ENCODE results near the gene PNPLA3.

Gene PNPLA3

DNA sequence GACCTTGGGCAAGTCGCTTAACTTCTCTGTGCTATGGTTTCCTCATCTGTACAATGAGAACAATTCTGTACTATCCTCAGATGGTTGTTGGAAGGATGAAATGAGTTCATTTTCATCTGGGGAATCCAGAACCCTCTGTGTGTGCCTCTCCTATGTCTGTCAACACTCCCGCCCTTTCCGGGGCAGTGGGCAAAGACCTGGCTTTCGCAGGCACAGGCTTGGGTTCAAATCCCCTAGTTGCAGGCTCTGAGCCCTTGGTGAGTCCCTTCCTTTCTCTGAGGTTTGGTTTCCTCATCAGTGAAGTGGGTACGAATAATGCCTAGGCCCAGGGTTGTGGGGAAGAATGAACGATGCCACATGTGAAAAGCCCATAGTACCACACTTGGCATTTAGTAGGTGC lies 37.8 kb upstream of the PNPLA3 start:
- no peaks in the 10 kb centered on the region for H3K9me3 Mint-ChIP-seq
- H3K27me3 Mint-ChIP-seq, result peaks cover 18% of the 10 kb centered on the region
- H3K4me1 Mint-ChIP-seq, result no peaks in the 10 kb centered on the region
- no peaks in the 10 kb centered on the region for H3K36me3 Mint-ChIP-seq
- no peak overlapping the region for H3K4me3 Mint-ChIP-seq
- H3K27ac Mint-ChIP-seq, result peak overlapping the region; percentile 62

DNA sequence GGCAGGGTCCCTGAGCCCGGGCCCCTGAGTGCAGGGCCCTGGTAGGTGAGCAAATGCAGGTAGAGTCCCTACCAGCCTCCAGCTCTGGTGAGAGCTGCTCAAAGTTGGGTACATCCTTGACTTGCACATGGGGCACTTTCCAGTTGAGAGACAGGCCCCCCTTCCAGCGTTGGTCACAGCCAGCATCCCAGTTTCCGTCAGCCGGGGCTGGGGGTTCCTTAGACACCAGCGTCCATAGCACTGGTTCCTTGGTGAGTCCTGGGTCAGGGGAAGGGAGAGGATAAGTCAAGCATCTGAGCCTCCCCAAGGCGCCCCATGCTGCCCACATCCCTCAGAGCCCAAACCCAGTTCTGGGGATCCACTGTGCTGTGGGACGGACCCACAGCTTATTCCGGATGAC lies 37.4 kb upstream of the PNPLA3 start:
- Mint-ChIP-seq H3K27me3 (peaks cover 19% of the 10 kb centered on the region), H3K4me1 (no peaks in the 10 kb centered on the region), H3K27ac (no peak overlapping the region), H3K4me3 (no peak overlapping the region), H3K9me3 (no peaks in the 10 kb centered on the region), H3K36me3 (no peaks in the 10 kb centered on the region)

DNA sequence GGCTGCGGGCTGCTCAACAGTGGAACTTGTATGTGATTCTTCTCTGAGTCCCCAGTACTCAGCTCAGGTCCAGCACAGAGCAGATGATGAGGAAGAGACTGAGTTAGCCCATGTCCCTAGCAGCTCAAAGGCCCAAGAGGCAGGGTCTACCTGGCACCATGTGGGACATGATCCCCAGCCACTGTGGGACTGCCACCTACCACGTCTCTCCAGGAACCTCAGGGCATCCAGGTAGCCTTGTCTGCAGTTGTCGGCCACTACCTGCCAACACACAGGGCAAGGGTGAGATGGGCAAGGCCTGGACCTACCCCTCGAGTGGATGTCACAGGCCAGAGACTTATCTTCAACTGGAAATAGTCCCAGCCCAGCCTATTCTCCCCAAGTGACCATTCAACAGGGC lies 36.2 kb upstream of the PNPLA3 start:
- H3K4me3 Mint-ChIP-seq, result no peak overlapping the region
- H3K36me3 Mint-ChIP-seq, result no peaks in the 10 kb centered on the region
- no peaks in the 10 kb centered on the region for H3K9me3 Mint-ChIP-seq
- peaks cover 20% of the 10 kb centered on the region for H3K27me3 Mint-ChIP-seq
- no peak overlapping the region for H3K27ac Mint-ChIP-seq
- no peaks in the 10 kb centered on the region for H3K4me1 Mint-ChIP-seq

DNA sequence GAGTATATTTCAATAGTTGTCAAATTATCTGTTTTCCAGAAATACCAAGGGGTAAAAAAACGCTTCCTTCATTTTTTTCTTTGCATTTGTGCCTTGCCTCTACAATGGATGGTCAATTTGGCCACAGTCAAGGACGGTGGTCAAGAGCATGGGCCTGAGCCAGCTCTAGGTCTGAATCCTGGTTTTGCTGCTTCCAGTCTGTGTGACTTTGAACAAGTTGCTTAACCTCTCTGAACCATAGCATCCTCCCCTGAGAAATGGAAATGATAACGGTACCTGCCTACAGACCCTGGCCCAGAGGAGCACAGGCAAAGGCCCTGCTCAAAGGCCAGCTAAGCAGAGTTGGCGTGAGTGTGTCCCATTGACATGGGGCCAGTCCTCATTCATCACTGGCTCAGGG lies 34.9 kb upstream of the PNPLA3 start:
- Mint-ChIP-seq H3K4me3 (no peak overlapping the region), H3K27me3 (peaks cover 26% of the 10 kb centered on the region)

DNA sequence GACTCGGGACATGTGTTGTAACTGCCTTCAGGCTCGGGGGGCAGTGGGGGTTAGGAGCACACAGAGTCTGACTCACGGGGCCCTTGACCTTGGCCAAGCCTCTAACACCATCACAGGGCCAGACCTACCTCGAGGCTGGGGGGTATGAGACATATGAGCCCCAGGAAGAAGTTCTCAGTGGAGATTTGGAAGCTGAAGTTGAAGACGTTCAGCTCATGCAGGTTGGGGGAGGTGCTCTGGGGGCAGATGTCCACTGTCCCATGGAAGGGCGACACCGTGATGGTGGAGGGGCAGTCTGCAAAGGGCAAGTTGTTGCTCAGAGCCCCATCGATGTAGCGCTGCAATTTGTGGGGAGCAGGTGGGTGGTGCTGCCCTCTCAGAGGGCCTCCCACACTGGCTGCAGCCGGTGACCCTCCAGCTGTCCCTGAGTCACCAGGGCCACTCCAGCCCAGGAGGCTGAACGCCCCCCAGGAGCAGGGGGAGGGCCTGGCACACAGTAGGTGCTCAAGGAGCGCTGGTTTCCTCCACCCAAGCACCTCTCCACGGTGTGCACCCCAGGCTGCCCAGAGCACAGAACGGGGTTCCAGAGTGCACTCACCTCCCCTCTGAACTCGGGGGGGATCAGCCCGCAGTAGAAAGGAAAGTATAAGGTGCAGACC lies 34.3 kb upstream of the PNPLA3 start:
- H3K4me3 Mint-ChIP-seq, result no peak overlapping the region
- no peak overlapping the region for H3K27ac Mint-ChIP-seq
- H3K27me3 Mint-ChIP-seq, result peaks cover 29% of the 10 kb centered on the region

More for the DNA sequence above, 34.9 kb upstream of the PNPLA3 start:
- Mint-ChIP-seq H3K27ac (no peak overlapping the region), H3K4me1 (no peaks in the 10 kb centered on the region), H3K36me3 (no peaks in the 10 kb centered on the region), H3K9me3 (no peaks in the 10 kb centered on the region)

DNA sequence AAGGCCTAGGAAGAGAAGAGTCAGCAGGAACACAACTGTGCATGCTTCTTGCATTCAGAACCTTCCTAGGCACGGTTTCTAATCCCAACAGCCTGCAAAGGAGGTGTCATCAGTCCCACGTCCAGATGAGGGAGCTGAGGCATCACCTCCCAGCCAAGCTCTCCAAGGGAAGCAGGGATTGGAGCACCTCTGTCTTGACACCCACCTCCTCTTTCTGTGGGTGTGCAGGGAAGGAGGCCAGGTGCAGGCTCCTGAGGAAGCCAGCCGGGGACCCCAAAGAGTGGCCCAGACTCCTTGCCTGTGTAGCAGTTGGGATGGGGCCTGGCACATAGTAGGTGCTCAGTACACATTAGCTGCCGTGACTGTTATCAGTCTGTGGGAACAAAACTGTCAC lies 33.7 kb upstream of the PNPLA3 start:
- no peaks in the 10 kb centered on the region for H3K9me3 Mint-ChIP-seq
- peaks cover 29% of the 10 kb centered on the region for H3K27me3 Mint-ChIP-seq
- H3K4me1 Mint-ChIP-seq, result no peaks in the 10 kb centered on the region

More for the DNA sequence above, 34.3 kb upstream of the PNPLA3 start:
- Mint-ChIP-seq H3K36me3 (no peaks in the 10 kb centered on the region), H3K9me3 (no peaks in the 10 kb centered on the region), H3K4me1 (no peaks in the 10 kb centered on the region)

DNA sequence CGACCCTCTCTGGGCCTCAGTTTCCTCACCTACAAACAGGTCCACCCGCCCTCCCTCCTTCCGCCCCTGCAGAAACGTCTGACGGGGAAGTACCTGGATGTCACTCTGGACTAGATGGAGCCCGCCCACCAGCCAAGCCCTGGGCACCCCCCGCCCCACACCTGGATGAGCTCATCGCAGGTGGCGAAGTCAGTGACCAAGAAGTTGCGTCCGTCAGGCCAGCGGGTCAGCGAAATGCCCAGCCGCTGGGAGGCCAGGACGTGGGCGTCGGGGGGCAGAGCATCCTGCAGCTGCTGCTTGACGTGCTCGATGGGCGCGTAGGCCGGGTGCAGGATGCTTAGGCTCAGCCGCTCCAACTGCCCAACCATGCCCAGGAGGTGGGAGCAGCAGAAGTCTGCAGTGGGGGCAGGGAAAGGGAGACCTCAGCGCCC lies 32.7 kb upstream of the PNPLA3 start:
- H3K27me3 Mint-ChIP-seq, result peaks cover 25% of the 10 kb centered on the region
- no peaks in the 10 kb centered on the region for H3K36me3 Mint-ChIP-seq
- H3K4me3 Mint-ChIP-seq, result no peak overlapping the region
- H3K27ac Mint-ChIP-seq, result no peak overlapping the region
- H3K9me3 Mint-ChIP-seq, result no peaks in the 10 kb centered on the region
- H3K4me1 Mint-ChIP-seq, result no peaks in the 10 kb centered on the region

More for the DNA sequence above, 33.7 kb upstream of the PNPLA3 start:
- H3K27ac Mint-ChIP-seq, result no peak overlapping the region
- no peak overlapping the region for H3K4me3 Mint-ChIP-seq
- no peaks in the 10 kb centered on the region for H3K36me3 Mint-ChIP-seq

DNA sequence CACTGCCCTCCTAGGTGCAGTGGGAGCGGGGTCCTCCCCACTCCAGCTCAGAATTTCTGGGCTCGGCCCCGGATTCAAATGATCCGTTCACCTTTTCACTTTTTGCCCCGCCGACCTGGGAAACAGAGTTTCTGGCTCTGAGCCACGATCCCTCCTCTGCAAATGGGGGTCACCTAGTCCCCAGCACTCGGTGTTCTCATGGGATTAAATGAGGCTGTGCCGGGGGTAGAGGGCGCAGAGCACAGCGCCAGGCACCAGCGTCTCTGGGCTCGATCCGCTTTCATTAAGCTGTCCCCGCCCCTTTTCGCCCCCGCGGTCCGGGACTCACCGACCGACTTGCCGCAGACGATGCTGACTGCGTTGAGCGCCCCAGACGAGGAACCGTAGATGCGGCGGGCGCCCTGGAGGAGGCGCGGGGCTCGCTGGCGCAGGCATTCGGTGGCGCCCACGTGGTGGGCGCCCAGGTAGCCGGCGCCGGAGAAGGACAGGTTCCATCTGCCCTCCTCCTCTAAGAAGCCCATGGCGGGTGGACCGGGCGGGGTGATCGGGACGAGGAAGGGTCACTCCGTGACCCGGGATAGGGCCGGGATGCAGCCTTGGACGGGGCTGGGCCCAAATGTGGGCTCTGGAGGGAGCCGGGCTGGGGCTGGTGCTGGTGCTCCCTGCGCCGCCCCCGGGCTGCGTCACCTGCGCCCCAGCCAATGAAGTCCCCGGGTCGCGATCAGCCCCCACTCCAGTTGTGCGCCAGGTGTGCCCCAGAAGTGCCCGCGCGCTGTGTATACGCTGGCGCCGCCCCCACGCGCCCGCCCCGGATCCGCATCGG lies 32.0 kb upstream of the PNPLA3 start, which contains the start of gene PNPLA5:
Gene PNPLA5, minus strand, starts transcription at position 654 of the 823 bp plus-strand sequence. Its CDS starts 133 bp downstream, at position 521.
- H3K4me3 Mint-ChIP-seq, result no peak within 1 kb of the TSS
- no peaks in the 10 kb centered on the region for H3K4me1 Mint-ChIP-seq
- no peaks in the 10 kb centered on the region for H3K9me3 Mint-ChIP-seq
- peaks cover 25% of the 10 kb centered on the region for H3K27me3 Mint-ChIP-seq
- H3K27ac Mint-ChIP-seq, result no peak within 1 kb of the TSS
- no peaks in the 10 kb centered on the region for H3K36me3 Mint-ChIP-seq

DNA sequence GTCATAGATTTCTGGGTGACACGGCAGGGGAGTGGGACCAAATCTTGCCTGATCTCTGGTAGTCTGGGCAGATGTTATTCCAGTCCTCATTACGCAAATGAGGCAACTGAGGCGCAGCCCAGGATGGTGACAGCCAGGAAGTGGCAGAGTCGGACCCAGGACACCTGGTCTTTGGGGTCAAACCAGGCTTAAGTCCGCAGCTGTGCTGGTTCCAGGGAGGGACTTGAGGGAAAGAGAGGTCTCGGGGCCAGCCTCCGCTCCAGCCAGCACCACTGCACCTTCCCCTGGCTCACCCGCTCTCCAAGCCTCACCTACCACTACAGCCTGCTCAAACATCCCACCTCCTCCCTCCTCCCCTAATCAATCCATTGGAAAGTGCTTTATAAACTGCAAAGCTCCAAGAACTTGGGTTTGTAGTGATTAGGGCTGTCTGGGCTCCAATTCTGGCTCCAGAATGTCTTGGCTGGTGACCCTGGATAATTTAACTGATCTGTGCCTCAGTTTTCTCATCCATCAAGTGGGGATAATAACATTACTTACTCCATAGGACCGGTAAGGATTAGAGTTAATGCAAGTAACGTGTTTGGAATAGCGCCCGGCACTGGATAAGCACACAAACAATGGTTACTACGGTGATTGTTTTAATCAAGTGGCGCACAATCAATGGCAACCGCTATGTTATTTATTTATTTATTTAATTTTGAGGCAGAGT lies 31.3 kb upstream of the PNPLA3 start:
- Mint-ChIP-seq H3K27ac (no peak overlapping the region), H3K27me3 (peaks cover 22% of the 10 kb centered on the region), H3K36me3 (no peaks in the 10 kb centered on the region), H3K9me3 (no peaks in the 10 kb centered on the region), H3K4me1 (no peaks in the 10 kb centered on the region), H3K4me3 (no peak overlapping the region)

DNA sequence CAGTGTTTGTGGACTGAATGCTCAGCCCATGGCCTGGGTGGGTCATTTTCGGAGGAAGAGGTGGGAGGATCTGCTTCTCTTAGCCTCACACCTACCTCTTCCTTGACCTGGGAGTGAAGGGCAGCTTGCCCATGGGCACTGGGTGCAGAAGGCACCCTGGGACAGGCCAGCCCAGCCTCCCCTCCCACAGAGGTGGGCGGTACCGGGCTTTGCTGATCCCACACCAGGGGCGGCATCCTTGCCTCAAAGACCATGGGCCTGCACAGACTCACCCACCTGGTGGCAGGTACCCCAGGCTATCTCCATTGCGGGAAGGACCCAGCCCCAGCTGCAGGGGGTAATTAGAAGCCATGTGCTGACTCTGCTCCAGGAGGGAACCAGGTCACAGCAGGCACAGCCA lies 30.3 kb upstream of the PNPLA3 start:
- Mint-ChIP-seq H3K27ac (no peak overlapping the region), H3K9me3 (no peaks in the 10 kb centered on the region), H3K36me3 (no peaks in the 10 kb centered on the region), H3K27me3 (peaks cover 20% of the 10 kb centered on the region), H3K4me3 (no peak overlapping the region), H3K4me1 (no peaks in the 10 kb centered on the region)

DNA sequence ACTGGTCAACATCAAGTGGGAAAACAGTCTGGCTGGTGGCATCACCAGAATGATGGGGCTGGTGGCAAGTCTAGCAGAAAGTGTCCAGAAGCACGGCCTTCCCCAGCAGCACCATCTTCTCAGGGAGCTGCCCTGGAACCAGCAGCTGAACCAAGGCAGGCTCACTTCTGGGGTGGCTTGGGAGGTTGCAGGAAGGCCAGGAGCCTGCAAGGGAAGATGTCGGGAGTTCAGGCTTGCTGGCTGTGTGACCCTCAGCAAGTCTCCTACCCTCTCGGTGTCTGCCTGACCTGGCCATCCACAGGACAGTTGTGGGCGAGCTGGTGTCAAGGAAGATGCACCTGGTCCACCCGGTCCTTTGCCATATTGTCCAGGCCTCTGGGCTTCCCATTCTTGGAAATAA lies 29.5 kb upstream of the PNPLA3 start:
- Mint-ChIP-seq H3K4me1 (no peaks in the 10 kb centered on the region), H3K4me3 (no peak overlapping the region), H3K36me3 (no peaks in the 10 kb centered on the region), H3K9me3 (no peaks in the 10 kb centered on the region), H3K27me3 (peaks cover 18% of the 10 kb centered on the region), H3K27ac (no peak overlapping the region)

DNA sequence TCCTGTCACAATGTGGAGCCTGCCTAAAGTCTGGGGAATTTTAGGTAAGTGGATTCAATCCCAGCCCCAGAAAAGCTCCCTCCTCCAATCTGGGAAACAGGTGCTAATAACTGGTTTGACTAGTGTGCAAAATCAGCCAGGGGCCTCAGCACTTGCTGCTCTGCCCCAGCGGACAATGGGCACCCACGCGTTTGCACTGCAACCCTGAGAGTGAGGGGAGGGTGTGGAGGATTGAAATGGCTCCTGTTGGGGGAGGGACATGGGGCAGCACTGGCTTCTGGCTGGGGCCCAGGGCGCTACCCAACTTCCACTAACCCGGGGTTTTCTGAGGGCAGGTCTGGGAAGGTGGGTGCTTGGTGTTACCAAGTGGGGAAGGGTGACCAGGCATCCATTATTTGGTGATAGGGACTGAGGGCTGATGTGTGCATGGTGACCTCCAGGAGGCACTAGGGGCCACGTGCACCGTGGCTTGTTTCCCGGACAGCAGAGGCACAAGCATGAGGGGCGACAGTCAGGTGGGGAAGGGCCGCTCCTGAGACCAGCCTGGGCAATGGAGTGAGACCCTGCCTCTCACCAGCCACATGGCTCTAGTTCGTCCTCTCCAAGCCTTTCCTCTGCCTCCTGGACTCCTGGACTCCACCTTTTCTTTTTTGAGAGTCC lies 27.5 kb upstream of the PNPLA3 start:
- Mint-ChIP-seq H3K27me3 (peaks cover 10% of the 10 kb centered on the region), H3K27ac (no peak overlapping the region), H3K36me3 (no peaks in the 10 kb centered on the region), H3K4me3 (no peak overlapping the region), H3K9me3 (no peaks in the 10 kb centered on the region), H3K4me1 (no peaks in the 10 kb centered on the region)

DNA sequence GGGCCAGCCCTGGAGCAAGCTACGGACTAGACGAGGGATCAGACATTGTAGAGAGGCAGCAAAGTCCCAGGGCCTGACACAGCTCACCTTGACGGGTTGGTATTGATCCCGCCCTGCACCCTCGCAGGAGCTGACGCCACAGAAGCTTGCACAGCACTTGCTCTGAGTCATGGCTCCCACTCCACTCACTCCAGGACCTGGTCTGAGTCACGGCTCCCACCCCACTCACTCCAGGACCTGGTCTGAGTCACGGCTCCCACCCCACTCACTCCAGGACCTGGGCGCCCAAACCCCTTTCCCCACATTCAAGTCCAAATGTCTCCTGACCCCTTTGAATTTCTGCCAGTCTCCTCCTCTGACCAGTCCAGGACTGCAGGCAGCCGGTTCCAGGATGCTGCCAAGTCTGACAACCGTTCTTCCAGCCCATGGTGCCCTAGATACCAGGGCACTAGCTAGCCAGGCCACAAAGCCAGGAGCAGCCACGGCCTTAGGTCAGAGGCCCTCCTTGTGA lies 25.8 kb upstream of the PNPLA3 start:
- Mint-ChIP-seq H3K4me1 (no peaks in the 10 kb centered on the region), H3K4me3 (no peak overlapping the region), H3K27me3 (peaks cover 6% of the 10 kb centered on the region), H3K9me3 (no peaks in the 10 kb centered on the region), H3K36me3 (no peaks in the 10 kb centered on the region), H3K27ac (no peak overlapping the region)

DNA sequence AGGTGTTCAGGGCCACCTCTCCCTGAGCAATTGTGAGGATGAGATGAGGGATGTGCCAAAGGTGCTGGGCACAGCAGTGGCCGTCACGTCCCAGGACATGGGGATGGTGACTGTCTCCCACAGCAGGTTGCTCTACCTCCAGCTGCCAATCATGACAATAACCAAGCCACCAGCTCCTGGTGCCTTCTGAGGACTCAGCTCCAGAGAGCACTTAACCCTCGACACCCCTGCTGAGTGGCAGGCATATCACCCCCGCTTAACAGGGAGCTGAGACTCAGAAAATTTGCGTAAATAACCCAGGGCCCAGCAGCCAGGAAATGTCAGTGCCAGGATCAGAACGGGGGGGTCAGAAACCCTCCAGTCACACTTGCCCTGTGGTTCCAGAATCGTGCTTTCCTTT lies 23.4 kb upstream of the PNPLA3 start:
- no peaks in the 10 kb centered on the region for H3K36me3 Mint-ChIP-seq
- no peaks in the 10 kb centered on the region for H3K4me1 Mint-ChIP-seq
- no peak overlapping the region for H3K27ac Mint-ChIP-seq
- H3K27me3 Mint-ChIP-seq, result peaks cover 3% of the 10 kb centered on the region
- H3K9me3 Mint-ChIP-seq, result no peaks in the 10 kb centered on the region
- no peak overlapping the region for H3K4me3 Mint-ChIP-seq

DNA sequence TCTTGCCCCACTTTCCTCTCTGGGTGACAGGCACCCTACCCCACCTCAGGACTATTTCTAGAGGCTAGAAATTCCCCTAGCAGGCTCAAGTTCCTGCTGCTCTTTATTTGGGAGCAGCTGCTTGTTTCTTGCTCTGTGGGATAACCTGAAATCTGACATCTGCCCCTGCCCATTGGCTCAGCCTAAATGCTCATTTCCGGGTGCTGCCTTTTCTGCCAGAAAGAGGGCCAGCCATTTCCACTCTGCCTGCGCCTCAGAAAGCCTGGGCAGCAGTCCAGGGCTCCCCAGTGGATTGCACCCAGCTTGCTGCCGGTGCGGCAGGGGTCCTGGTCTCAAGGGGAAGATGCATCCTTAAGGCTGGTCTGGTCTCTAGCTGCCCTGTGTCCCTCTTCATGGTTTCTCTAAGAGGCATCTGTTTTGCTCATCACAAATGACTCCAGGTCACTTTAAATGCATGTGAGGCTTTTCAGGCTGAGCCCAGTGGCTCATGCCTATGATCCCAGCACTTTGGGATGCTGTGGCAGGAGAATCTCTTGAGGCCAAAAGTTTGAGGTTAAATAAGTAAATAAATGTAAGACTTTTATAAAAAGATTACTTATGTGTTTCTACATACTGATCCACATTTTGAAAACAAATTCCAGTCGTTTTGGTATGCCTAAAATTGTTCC lies 21.5 kb upstream of the PNPLA3 start:
- peaks cover 3% of the 10 kb centered on the region for H3K27me3 Mint-ChIP-seq
- no peaks in the 10 kb centered on the region for H3K4me1 Mint-ChIP-seq
- no peak overlapping the region for H3K4me3 Mint-ChIP-seq
- H3K9me3 Mint-ChIP-seq, result no peaks in the 10 kb centered on the region
- no peaks in the 10 kb centered on the region for H3K36me3 Mint-ChIP-seq
- no peak overlapping the region for H3K27ac Mint-ChIP-seq

All from activated naive CD4-positive, alpha-beta T cell treated with anti-CD3 and anti-CD28 coated beads, Interleukin-2, amount 50 U/mL, for 24 hours (primary cell).